ENCODE data around the gene GADL1.

The GADL1 gene

DNA sequence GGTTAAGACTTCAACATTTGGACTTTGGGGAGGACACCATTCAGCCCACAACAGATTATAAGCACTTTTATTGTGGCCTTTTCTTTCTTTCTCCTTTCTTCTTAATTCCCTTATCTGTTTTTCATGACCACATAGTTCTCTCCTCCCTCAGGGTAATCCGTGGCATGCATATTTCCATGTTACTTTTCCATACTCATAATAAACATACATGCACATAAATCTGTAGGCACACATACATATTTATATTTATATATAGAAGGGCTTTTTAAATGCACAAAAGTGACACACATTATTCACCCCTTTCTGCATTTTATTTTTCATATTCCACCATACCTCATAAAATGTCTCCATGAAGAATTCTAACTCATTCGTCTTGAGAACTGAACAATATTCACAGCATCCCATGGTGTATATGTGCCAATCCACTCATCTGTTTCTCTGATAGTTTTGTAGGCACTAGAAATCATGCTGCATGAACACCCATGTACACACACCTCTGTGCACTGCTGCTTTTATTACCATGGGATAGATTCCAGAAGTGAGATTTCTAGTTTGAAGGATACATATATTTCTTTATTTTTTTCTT, 38.1 kb upstream of the GADL1 start:
- H3K27ac ChIP-seq: no peak overlapping the region
- TF ChIP-seq, protein P1, sequence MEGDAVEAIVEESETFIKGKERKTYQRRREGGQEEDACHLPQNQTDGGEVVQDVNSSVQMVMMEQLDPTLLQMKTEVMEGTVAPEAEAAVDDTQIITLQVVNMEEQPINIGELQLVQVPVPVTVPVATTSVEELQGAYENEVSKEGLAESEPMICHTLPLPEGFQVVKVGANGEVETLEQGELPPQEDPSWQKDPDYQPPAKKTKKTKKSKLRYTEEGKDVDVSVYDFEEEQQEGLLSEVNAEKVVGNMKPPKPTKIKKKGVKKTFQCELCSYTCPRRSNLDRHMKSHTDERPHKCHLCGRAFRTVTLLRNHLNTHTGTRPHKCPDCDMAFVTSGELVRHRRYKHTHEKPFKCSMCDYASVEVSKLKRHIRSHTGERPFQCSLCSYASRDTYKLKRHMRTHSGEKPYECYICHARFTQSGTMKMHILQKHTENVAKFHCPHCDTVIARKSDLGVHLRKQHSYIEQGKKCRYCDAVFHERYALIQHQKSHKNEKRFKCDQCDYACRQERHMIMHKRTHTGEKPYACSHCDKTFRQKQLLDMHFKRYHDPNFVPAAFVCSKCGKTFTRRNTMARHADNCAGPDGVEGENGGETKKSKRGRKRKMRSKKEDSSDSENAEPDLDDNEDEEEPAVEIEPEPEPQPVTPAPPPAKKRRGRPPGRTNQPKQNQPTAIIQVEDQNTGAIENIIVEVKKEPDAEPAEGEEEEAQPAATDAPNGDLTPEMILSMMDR (conservative IDR thresholded peaks at IDR 0.05): no peak

DNA sequence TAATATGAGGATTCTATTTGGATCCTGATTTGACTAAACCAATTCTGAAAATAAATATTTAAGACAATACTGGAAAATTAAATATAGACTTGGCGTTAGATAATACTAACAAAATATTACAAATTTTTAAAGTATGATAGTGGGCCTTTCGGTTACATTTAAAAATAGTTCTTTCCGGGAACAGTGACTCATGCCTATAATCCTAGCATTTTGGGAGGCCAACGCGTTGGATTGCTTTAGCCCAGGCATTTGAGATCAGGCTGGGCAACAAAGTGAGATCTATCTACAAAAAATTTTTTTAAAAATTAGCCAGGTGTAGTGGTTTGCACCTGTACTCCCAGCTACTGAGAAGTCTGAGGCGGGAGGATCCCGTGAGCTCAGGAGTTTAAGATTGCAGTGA, 30.3 kb upstream of the GADL1 start:
- TF ChIP-seq, protein P1 (conservative IDR thresholded peaks at IDR 0.05): no peak
- H3K27ac ChIP-seq: no peak overlapping the region

DNA sequence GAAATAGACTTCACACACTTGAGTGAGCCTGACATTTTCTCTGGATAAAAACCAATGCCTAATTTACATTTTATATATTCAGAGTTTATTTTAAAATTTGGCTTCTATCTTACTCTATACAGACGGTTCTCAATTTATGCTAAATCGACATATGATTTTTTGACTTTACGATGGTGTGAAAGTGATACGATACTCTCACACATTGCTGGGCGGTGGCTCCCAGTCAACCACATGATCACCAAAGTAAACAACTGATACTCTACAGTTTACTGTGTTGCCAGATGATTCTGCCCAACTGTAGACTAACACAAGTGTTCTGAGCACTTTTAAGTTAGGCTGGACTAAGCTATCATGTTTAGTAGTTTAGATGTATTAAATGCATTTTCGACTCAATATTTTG, 25.1 kb upstream of the GADL1 start:
- H3K27ac ChIP-seq: no peak overlapping the region
- TF ChIP-seq, protein P1 (conservative IDR thresholded peaks at IDR 0.05): no peak

DNA sequence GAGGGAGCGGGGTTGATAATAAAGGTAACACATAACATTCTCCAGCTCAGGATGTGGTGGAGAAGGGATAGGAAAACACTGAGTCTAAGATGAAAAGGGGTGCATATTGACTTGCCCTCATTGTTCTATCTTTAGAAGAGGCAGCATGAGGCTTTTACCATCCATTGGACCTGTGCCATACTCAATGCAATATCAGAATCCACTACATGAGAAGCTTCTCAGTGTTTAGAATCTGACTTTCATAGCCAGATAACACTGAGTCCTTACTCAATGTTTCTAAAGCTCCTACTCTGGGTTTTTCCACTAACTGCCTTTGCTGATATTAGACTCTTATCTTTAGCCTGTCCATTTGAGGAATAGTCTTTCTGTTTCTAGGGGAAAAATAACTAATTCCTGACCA, 24.3 kb upstream of the GADL1 start:
- TF ChIP-seq, protein P1 (conservative IDR thresholded peaks at IDR 0.05): no peak
- H3K27ac ChIP-seq: no peak overlapping the region

DNA sequence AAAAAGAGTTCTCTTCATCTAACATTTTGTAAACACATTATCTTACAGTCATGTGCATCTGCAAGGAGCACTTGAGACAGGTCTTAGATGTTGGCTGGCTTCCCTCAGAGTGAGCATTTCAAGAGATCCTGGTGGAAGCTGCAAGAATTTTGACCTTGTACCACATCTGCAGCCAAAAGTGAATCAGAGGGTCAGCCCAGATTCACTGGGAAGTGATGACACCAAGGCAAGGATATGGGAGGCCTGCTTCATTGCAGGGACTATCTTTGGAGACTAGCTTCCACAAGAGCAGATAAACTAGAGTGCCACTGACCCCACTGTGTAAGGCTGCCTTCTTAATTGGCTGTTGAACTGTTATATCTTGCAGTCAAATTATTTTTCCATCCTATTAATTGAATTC, 21.3 kb upstream of the GADL1 start:
- TF ChIP-seq, protein P1 (conservative IDR thresholded peaks at IDR 0.05): no peak
- H3K27ac ChIP-seq: no peak overlapping the region

DNA sequence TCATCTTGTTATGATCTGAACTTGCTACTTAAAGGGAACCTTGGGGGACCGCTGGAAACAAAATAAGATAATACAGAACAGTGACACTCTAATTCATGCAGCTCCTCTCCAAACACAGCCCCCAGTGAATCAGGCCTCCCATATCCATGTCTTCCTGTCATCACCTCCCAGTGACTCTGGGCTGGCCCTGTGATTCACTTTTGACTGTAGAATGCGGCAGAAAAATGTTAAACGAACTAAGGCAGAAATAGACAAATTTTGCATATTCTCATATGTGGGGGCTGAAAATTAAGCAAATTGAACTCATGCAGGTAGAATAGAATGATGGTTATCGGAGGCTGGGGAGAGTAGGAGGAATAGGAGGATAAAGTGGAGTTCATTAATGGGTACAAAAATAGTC, 20.2 kb upstream of the GADL1 start:
- no peak overlapping the region for H3K27ac ChIP-seq
- TF ChIP-seq, protein P1 (conservative IDR thresholded peaks at IDR 0.05): no peak

DNA sequence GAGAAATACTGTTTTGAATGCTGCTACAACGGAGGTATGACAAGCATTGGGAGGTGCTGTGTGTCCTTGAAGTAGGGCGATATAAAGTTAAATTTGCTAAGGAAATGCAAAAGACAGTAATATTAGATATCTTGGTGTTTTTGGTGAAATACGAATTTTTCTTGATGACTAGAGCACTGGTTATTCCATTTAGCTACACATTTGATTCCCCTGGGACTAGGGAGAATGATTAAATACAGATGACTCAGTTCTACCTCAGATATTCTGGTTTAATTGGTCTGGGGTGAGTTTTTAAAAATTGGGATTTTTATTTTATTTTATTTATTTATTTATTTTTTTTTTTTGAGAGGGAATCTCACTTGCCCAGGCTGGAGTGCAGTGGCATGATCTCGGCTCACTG, 18.7 kb upstream of the GADL1 start:
- TF ChIP-seq, protein P1 (conservative IDR thresholded peaks at IDR 0.05): no peak
- no peak overlapping the region for H3K27ac ChIP-seq

Data from VCaP (cell line).